Natural killer cell (primary cell): ENCODE data around the gene PEPD. TPM values are rescaled to one million over a fixed set of nuclear protein-coding genes. Genes with fewer than 3 reads are reported as not detected.

Source experiments
- ATAC-seq, 3 donors: fragments of 150-1000 bp in 2 of 3; fragments of 200-7000 bp in 1 of 3; cut with Tn5 transposase; 1 replicate in 1 of 3; 2 replicates in 2 of 3; pipeline ENCODE4 v1.10.0; 2021; ENCODE audit warnings: mild to moderate bottlenecking in 2 of 3, moderate library complexity in 2 of 3
- DNase-seq, 2 donors: peaks; one replicate each; pipeline versions ENCODE4 v3.0.0 to v3.0.0-alpha.2; 2013 to 2021; ENCODE audit warnings: mixed read lengths in 1 of 2
- H3K27ac ChIP-seq: one replicate; pipeline ENCODE4 v1.5.1; 2013; ENCODE audit warnings: mild to moderate bottlenecking, low read length
- H3K27me3 ChIP-seq: one replicate; pipeline ENCODE4 v1.6.1; 2013; ENCODE audit warnings: low read length; ENCODE audit not compliant: control insufficient read depth, insufficient read depth
- H3K36me3 ChIP-seq: one replicate; pipeline ENCODE4 v1.6.1; 2013; ENCODE audit warnings: low read length; ENCODE audit not compliant: control insufficient read depth, insufficient read depth
- H3K4me1 ChIP-seq: one replicate; pipeline ENCODE4 v1.6.1; 2013; ENCODE audit warnings: low read length; ENCODE audit not compliant: control insufficient read depth, insufficient read depth
- H3K4me3 ChIP-seq: one replicate; pipeline ENCODE4 v1.5.1; 2013; ENCODE audit warnings: low read length
- H3K9me3 ChIP-seq: one replicate; pipeline ENCODE4 v1.6.1; 2013; ENCODE audit warnings: low read length; ENCODE audit not compliant: control insufficient read depth, insufficient read depth
- H3K27ac Mint-ChIP-seq, 2 donors: one replicate each; pipeline ENCODE4 v1.8.0; 2022; ENCODE audit warnings: mild to moderate bottlenecking in 2 of 2, mixed read lengths in 2 of 2, moderate library complexity in 1 of 2
- H3K27me3 Mint-ChIP-seq, 2 donors: one replicate each; pipeline ENCODE4 v1.8.0; 2022; ENCODE audit warnings: low read depth in 2 of 2, mixed read lengths in 2 of 2
- H3K36me3 Mint-ChIP-seq: one replicate; pipeline ENCODE4 v1.8.0; 2022; ENCODE audit warnings: mixed read lengths
- H3K4me1 Mint-ChIP-seq, 2 donors: one replicate each; pipeline ENCODE4 v1.8.0; 2022; ENCODE audit warnings: mixed read lengths in 2 of 2
- H3K4me3 Mint-ChIP-seq: one replicate; pipeline ENCODE4 v1.8.0; 2022; ENCODE audit warnings: mild to moderate bottlenecking, moderate library complexity, mixed read lengths
- H3K9me3 Mint-ChIP-seq, 2 donors: one replicate each; pipeline ENCODE4 v1.8.0; 2022; ENCODE audit warnings: mixed read lengths in 2 of 2
- CTCF ChIP-seq: fragments of 200-600 bp; IDR thresholded peaks from one replicate; pipeline ENCODE4 v1.8.0; 2022; ENCODE audit warnings: antibody characterized with exemption
- WGBS: methylation state at CpG from one replicate; pipeline ENCODE4 v1.1.7; 2013; ENCODE audit warnings: missing lambda C conversion rate; ENCODE audit not compliant: insufficient coverage; 5-methylcytosine and 5-hydroxymethylcytosine counted together
- intact Hi-C: fragments of 100-400 bp; cut with micrococcal nuclease; formaldehyde crosslinking; loops from one replicate; pipeline ENCODE4 v1.14.2; 2022
- total RNA-seq, 4 donors: library from RNA; stranded (reverse); fragments of 120-200 nt in 1 of 4; gene quantifications; one replicate each; pipeline versions ENCODE4 v1.2.3 to v1.2.4, GENCODE V29; 2013 to 2022

Gene PEPD
- total RNA-seq, 3 donors from 2014 or later (not counting 1 experiment from before 2014, with no cell fraction given) = 33.9 to 42.2 (median 40.9) TPM

GRCh38 chr19:33513424-33513823 lies 8.2 kb downstream of the PEPD start:
- no peak overlapping the region for H3K4me3 Mint-ChIP-seq

GRCh38 chr19:33512580-33513137 lies 8.9 kb downstream of the PEPD start:
- H3K36me3 ChIP-seq = no peaks in the 10 kb centered on the region
- 94% methylated on average over 23 of the region's 23 CpGs for WGBS
- no peak for TF ChIP-seq CTCF
- H3K27me3 ChIP-seq = no peaks in the 10 kb centered on the region
- no peak overlapping the region for H3K27ac Mint-ChIP-seq
- H3K36me3 Mint-ChIP-seq = no peaks in the 10 kb centered on the region
- no peak overlapping the region for H3K4me3 Mint-ChIP-seq
- H3K4me3 ChIP-seq = no peak overlapping the region
- H3K27me3 Mint-ChIP-seq = no peaks in the 10 kb centered on the region
- H3K4me1 ChIP-seq = peaks cover 17% of the 10 kb centered on the region
- H3K9me3 Mint-ChIP-seq = no peaks in the 10 kb centered on the region
- intact Hi-C loops = no loop called here
- ATAC-seq = no peak
- H3K9me3 ChIP-seq = no peaks in the 10 kb centered on the region
- H3K4me1 Mint-ChIP-seq = peaks cover 13 to 46% of the 10 kb centered on the region in 2 donors
- no peak for DNase-seq
- no peak overlapping the region for H3K27ac ChIP-seq

More at GRCh38 chr19:33513424-33513823, 8.2 kb downstream of the PEPD start:
- H3K4me1 Mint-ChIP-seq = peaks cover 13 to 46% of the 10 kb centered on the region in 2 donors
- WGBS = 97% methylated on average over 9 of the region's 9 CpGs
- intact Hi-C loops = no loop called here
- H3K4me3 ChIP-seq = no peak overlapping the region
- H3K27me3 Mint-ChIP-seq = no peaks in the 10 kb centered on the region
- no peaks in the 10 kb centered on the region for H3K27me3 ChIP-seq
- peaks cover 17% of the 10 kb centered on the region for H3K4me1 ChIP-seq
- H3K36me3 ChIP-seq = no peaks in the 10 kb centered on the region
- H3K27ac ChIP-seq = no peak overlapping the region
- ATAC-seq (no peak), DNase-seq (no peak)
- no peaks in the 10 kb centered on the region for H3K9me3 ChIP-seq
- no peak for TF ChIP-seq CTCF
- H3K36me3 Mint-ChIP-seq = no peaks in the 10 kb centered on the region
- no peak overlapping the region for H3K27ac Mint-ChIP-seq
- H3K9me3 Mint-ChIP-seq = no peaks in the 10 kb centered on the region

GRCh38 chr19:33512021-33512420 lies 9.6 kb downstream of the PEPD start:
- Histone ChIP-seq H3K36me3 (no peaks in the 10 kb centered on the region), H3K4me3 (no peak overlapping the region), H3K27ac (no peak overlapping the region), H3K27me3 (no peaks in the 10 kb centered on the region), H3K4me1 (peaks cover 17% of the 10 kb centered on the region), H3K9me3 (no peaks in the 10 kb centered on the region)
- no peak for ATAC-seq
- no peak for DNase-seq
- no peak overlapping the region for H3K4me3 Mint-ChIP-seq
- no peaks in the 10 kb centered on the region for H3K9me3 Mint-ChIP-seq
- no peaks in the 10 kb centered on the region for H3K27me3 Mint-ChIP-seq
- H3K36me3 Mint-ChIP-seq = no peaks in the 10 kb centered on the region
- H3K4me1 Mint-ChIP-seq = peaks cover 13 to 49% of the 10 kb centered on the region in 2 donors
- intact Hi-C loops = no loop called here
- WGBS = 95% methylated on average over 3 of the region's 3 CpGs
- TF ChIP-seq CTCF = no peak
- H3K27ac Mint-ChIP-seq = no peak overlapping the region

- H3K4me1 Mint-ChIP-seq = peaks cover 7 to 50% of the 10 kb centered on the region in 2 donors
- no peak for ATAC-seq
- H3K27ac ChIP-seq = no peak overlapping the region
- no peak for DNase-seq
- peaks cover 17% of the 10 kb centered on the region for H3K4me1 ChIP-seq
- H3K27me3 Mint-ChIP-seq = no peaks in the 10 kb centered on the region
- H3K4me3 ChIP-seq = no peak overlapping the region
- no peaks in the 10 kb centered on the region for H3K36me3 ChIP-seq
- intact Hi-C loops = no loop called here
- no peak overlapping the region for H3K4me3 Mint-ChIP-seq
- WGBS = 95% methylated on average over 11 of the region's 13 CpGs
- no peak overlapping the region for H3K27ac Mint-ChIP-seq
- H3K9me3 ChIP-seq = no peaks in the 10 kb centered on the region
- no peaks in the 10 kb centered on the region for H3K36me3 Mint-ChIP-seq
- no peaks in the 10 kb centered on the region for H3K27me3 ChIP-seq
- no peaks in the 10 kb centered on the region for H3K9me3 Mint-ChIP-seq
- TF ChIP-seq CTCF = no peak
Observed at GRCh38 chr19:33511346-33511745, 10.2 kb downstream of the PEPD start.
